Measurements from ENCODE around the gene RAB11FIP3. TPM values are rescaled to one million over a fixed set of nuclear protein-coding genes. Genes with fewer than 3 reads are reported as not detected.

The RAB11FIP3 gene
- polyA plus RNA-seq, 1 experiment, result 13.3 TPM

DNA sequence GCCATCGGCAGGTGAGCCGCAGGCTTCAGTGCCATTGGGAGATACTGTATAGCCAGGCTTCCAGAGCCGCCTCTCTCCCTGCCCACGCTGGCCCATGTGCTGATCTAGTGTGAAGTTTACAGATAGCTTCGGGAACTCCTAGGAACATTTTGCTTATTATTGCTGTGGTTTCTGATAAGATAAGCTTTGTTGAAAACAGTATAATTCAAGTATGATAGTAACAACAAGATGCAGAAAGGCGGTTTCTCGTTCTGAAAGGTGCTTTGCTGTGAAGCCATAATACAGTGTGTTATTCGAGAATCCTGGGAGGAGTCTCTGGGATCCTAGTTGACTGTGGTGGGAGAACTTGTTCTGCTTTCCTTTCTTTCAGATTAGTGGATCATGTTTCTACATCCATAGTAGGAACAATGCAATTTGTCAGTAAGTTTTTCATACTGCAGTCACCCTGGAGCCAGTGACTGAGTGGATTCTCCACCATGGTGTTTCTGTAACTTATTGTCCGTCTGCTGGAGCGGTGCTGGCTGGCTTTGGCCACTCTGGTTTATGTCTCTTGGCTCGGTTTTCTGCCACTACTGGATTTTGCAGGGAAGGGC is 31.5 kb downstream of the RAB11FIP3 start:
- DNase-seq (ENCODE audit: low read depth), result no peak
- TF ChIP-seq, protein P1, sequence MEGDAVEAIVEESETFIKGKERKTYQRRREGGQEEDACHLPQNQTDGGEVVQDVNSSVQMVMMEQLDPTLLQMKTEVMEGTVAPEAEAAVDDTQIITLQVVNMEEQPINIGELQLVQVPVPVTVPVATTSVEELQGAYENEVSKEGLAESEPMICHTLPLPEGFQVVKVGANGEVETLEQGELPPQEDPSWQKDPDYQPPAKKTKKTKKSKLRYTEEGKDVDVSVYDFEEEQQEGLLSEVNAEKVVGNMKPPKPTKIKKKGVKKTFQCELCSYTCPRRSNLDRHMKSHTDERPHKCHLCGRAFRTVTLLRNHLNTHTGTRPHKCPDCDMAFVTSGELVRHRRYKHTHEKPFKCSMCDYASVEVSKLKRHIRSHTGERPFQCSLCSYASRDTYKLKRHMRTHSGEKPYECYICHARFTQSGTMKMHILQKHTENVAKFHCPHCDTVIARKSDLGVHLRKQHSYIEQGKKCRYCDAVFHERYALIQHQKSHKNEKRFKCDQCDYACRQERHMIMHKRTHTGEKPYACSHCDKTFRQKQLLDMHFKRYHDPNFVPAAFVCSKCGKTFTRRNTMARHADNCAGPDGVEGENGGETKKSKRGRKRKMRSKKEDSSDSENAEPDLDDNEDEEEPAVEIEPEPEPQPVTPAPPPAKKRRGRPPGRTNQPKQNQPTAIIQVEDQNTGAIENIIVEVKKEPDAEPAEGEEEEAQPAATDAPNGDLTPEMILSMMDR (IDR thresholded peaks at IDR 0.05; ENCODE audit: insufficient read depth, low read depth, low read length), result no peak
- Histone ChIP-seq H3K36me3 (ENCODE audit: control insufficient read depth, insufficient read depth, low read length) (peaks cover 5% of the 10 kb centered on the region; the same call in 1 of the 2 replicates), H3K4me3 (ENCODE audit: low read depth, low read length) (no peak overlapping the region), H3K27me3 (ENCODE audit: control insufficient read depth, insufficient read depth, low read length) (no peaks in the 10 kb centered on the region)
- CTCF ChIA-PET, result no interaction called here
- POLR2A ChIA-PET, result no interaction called here

GRCh38 chr16:457732-458400 is 32.4 kb downstream of the RAB11FIP3 start:
- H3K27me3 ChIP-seq (ENCODE audit: control insufficient read depth, insufficient read depth, low read length), result no peaks in the 10 kb centered on the region
- no peak overlapping the region for H3K4me3 ChIP-seq (ENCODE audit: low read depth, low read length)
- POLR2A ChIA-PET, result interaction anchor here (0.5 kb wide), 1 partner anchor 71 kb away, joined by 13 read pairs; no protein-coding TSS in a partner anchor
- TF ChIP-seq, protein P1 (IDR thresholded peaks at IDR 0.05; ENCODE audit: insufficient read depth, low read depth, low read length), result no peak
- peaks cover 8% of the 10 kb centered on the region; the same call in 1 of the 2 replicates for H3K36me3 ChIP-seq (ENCODE audit: control insufficient read depth, insufficient read depth, low read length)
- CTCF ChIA-PET, result interaction anchor here (0.5 kb wide), 1 partner anchor 27 kb away, joined by 3 read pairs; no protein-coding TSS in a partner anchor
- DNase-seq (ENCODE audit: low read depth), result no peak

GRCh38 chr16:459761-460160 is 34.3 kb downstream of the RAB11FIP3 start:
- H3K27me3 ChIP-seq (ENCODE audit: control insufficient read depth, insufficient read depth, low read length), result no peaks in the 10 kb centered on the region
- ChIA-PET POLR2A (no interaction called here), CTCF (no interaction called here)
- H3K36me3 ChIP-seq (ENCODE audit: control insufficient read depth, insufficient read depth, low read length), result peaks cover 12% of the 10 kb centered on the region
- no peak overlapping the region for H3K4me3 ChIP-seq (ENCODE audit: low read depth, low read length)
- DNase-seq (ENCODE audit: low read depth), result no peak
- TF ChIP-seq, protein P1 (IDR thresholded peaks at IDR 0.05; ENCODE audit: insufficient read depth, low read depth, low read length), result no peak

- CTCF ChIA-PET, result no interaction called here
- POLR2A ChIA-PET, result no interaction called here
- no peaks in the 10 kb centered on the region for H3K27me3 ChIP-seq (ENCODE audit: control insufficient read depth, insufficient read depth, low read length)
Observed at GRCh38 chr16:460787-461186, 35.3 kb downstream of the RAB11FIP3 start.

DNA sequence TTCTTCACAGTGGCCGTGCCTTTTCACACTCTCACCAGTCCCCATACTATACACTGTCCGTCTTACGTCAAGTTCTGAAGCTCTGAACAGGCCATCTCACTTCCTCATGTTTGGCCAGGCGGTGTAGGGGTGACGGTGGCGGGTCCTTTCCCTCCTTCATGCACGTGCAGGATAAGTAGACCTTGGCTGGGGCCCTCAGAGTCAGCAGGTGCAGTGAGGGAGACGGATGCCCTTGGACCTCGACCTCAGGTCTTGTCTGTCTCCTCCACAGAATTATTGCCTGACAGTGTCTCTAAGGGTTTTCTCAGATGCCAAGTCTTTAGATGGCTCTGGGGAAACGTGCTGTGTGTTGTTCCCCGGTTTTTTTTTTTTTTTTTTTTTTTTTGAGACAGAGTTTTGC is 37.6 kb downstream of the RAB11FIP3 start:
- TF ChIP-seq, protein P1 (IDR thresholded peaks at IDR 0.05; ENCODE audit: insufficient read depth, low read depth, low read length), result no peak
- peaks cover 12% of the 10 kb centered on the region for H3K36me3 ChIP-seq (ENCODE audit: control insufficient read depth, insufficient read depth, low read length)
- ChIA-PET CTCF (interaction anchor here (0.6 kb wide), 1 partner anchor 32 kb away, joined by 5 read pairs; no protein-coding TSS in a partner anchor), POLR2A (no interaction called here)
- H3K4me3 ChIP-seq (ENCODE audit: low read depth, low read length), result no peak overlapping the region
- no peak for DNase-seq (ENCODE audit: low read depth)
- H3K27me3 ChIP-seq (ENCODE audit: control insufficient read depth, insufficient read depth, low read length), result no peaks in the 10 kb centered on the region

More at GRCh38 chr16:460787-461186, 35.3 kb downstream of the RAB11FIP3 start:
- Histone ChIP-seq H3K36me3 (ENCODE audit: control insufficient read depth, insufficient read depth, low read length) (peaks cover 12% of the 10 kb centered on the region), H3K4me3 (ENCODE audit: low read depth, low read length) (no peak overlapping the region)
- DNase-seq (ENCODE audit: low read depth), result no peak
- TF ChIP-seq, protein P1 (IDR thresholded peaks at IDR 0.05; ENCODE audit: insufficient read depth, low read depth, low read length), result no peak
